ENCODE measurements around the gene SFI1.
"Not testable (repeated sequence)": the region's sequence is repeated elsewhere in the genome, so short reads cannot be mapped to it uniquely, and the experiment has no call there.

The SFI1 gene

GRCh38 chr22:31488988-31489617 is 7.2 kb upstream of the SFI1 start:
- no peak; the same call in 1 of the 2 replicates for TF ChIP-seq CTCF (conservative IDR thresholded peaks at IDR 0.05)
- H3K27ac ChIP-seq, result peak overlapping the region; percentile 95

- no peak for TF ChIP-seq CTCF (conservative IDR thresholded peaks at IDR 0.05)
- peak within 1 kb of the TSS; percentile 95 for H3K27ac ChIP-seq
Measured at GRCh38 chr22:31489632-31490495, 6.5 kb upstream of the SFI1 start, which contains the start of gene EIF4ENIF1. EIF4ENIF1 (minus strand) TSS chr22:31489842; CDS start chr22:31488718, 1,124 bp downstream.

- H3K27ac ChIP-seq, result peak overlapping the region; percentile 95
- no peak for TF ChIP-seq CTCF (conservative IDR thresholded peaks at IDR 0.05)
Measured at GRCh38 chr22:31490496-31490925, 5.8 kb upstream of the SFI1 start.

GRCh38 chr22:31491218-31491962 is 4.9 kb upstream of the SFI1 start:
- no peak for TF ChIP-seq CTCF (conservative IDR thresholded peaks at IDR 0.05)
- peak overlapping the region; percentile 95 for H3K27ac ChIP-seq

- peak overlapping the region; percentile 95; the same call in 1 of the 2 replicates for H3K27ac ChIP-seq
- no peak for TF ChIP-seq CTCF (conservative IDR thresholded peaks at IDR 0.05)
Measured at GRCh38 chr22:31492151-31492550, 4.2 kb upstream of the SFI1 start.

- not testable (repeated sequence) for H3K27ac ChIP-seq
Measured at GRCh38 chr22:31493355-31493754, 3.0 kb upstream of the SFI1 start.

- TF ChIP-seq CTCF (conservative IDR thresholded peaks at IDR 0.05), result no peak
- peak overlapping the region; percentile 83 for H3K27ac ChIP-seq
Measured at GRCh38 chr22:31495343-31495742, 993 bp upstream of the SFI1 start.
